GM19455 (cell line): ENCODE data around the gene C1QTNF4.
"Not testable (repeated sequence)": the region's sequence is repeated elsewhere in the genome, so short reads cannot be mapped to it uniquely, and the experiment has no call there.

ENCODE experiments used
- ATAC-seq: cut with Tn5 transposase; IDR thresholded peaks from one replicate; pipeline ENCODE4 v1.9.1; 2021; ENCODE audit not compliant: unreplicated experiment

The C1QTNF4 gene

DNA sequence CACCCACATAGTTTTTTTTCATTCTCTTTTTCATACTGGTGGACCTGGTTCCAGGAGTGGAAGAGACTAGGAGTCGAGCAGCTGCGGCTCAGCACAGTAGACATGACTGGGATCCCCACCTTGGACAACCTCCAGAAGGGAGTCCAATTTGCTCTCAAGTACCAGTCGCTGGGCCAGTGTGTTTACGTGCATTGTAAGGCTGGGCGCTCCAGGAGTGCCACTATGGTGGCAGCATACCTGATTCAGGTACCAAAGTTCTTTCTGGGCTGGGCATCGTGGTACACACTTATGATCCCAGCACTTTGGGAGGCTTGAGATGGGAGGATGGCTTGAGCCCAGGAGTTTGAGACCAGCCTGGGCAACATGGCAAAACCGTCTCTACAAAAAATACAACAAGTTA is 24.6 kb downstream of the C1QTNF4 start:
- ATAC-seq = no peak

DNA sequence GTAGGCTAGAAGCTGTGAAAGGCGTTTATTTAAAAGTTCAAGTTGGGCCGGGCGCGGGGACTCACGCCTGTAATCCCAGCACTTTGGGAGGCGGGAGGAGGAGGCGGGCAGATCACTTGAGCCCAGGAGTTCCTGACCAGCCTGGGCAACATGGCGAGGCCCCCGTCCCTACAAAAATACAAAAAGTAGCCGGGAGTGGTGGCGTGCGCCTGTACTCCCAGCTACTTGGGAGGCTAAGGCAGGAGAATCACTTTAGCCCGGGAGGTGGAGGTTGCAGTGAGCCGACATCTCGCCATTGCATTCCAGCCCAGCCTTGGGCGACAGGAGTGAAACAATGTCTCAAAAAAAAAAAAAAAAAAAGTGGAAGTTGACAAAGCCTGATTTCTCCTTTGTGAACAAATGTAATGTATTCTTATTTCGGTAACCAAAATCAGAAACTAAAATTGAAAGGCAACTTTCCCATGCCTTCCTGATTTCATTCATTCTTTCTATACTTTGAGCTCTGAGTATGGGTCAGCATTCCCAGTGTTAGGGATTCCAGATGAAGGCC is 28.0 kb downstream of the C1QTNF4 start:
- ATAC-seq = no peak

DNA sequence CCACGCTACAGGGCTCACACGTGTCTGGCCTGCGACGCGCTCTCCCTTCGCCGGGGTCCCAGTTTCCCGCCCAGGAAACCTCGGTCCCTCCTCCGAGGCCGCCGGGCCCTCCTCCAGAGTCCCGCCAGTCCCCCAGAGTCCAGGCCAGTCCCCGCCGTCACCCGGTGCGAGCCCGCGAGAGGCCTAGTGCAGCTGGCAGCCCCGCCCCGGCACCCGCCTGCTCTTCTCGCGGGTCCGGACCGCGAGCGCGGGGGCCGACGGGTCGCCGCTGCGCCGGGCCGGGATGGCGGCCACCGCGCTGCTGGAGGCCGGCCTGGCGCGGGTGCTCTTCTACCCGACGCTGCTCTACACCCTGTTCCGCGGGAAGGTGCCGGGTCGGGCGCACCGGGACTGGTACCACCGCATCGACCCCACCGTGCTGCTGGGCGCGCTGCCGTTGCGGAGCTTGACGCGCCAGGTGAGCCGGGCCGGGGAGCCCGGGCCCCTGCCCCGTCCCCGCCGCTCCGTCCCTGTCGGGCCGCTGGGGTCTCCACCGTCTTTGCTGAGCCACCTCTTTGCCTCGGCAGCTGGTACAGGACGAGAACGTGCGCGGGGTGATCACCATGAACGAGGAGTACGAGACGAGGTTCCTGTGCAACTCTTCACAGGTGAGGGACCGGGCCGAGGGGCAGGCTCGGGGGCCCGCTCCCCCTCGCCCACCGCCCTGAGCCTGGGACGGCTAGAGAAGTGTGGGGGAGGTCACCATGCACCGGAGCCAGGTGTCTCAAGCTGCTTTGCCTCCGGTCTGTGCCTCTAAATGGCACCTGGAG is 28.7 kb downstream of the C1QTNF4 start, which contains the start of gene PTPMT1:
Gene PTPMT1 (plus strand): TSS at position 260 of the 809 bp plus-strand sequence. CDS start 24 bp downstream, at position 284.
- ATAC-seq = peak; percentile 89

DNA sequence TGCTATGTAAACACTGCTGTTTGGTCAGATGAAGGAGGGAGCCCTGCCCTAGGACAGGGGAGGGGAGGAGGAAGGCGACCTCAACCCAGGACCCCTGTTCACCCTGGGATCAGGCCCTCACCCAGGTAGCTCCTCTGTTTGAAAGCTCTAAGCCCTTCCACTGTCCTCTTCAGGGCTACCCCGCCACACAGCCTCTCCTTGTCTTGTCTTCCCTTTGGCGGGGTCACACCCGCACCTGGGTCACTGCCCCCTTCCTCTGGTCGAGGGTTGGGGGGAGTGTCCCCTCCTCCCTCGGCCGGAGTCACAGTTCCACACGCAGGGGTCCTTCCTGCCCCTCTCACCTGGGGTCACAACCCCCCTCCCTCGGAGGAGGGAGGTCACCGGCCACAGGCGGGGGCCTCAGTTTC is 29.3 kb downstream of the C1QTNF4 start:
- ATAC-seq = no peak

DNA sequence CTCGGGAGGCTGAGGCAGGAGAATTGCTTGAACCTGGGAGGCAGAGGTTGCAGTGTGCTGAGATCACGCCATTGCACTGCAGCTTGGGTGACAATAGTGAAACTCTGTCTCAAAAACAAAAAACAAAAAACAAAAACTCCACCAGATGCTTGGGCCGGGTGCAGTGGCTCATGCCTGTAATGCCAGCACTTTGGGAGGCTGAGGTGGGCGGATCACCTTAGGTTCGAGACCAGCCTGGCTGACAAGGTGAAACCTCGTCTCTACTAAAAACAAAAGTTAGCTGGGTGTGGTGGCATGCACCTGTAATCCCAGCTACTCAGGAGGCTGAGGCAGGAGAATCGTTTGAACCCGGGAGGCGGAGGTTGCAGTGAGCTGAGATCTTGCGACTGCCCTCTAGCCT is 29.8 kb downstream of the C1QTNF4 start:
- ATAC-seq = not testable (repeated sequence)

DNA sequence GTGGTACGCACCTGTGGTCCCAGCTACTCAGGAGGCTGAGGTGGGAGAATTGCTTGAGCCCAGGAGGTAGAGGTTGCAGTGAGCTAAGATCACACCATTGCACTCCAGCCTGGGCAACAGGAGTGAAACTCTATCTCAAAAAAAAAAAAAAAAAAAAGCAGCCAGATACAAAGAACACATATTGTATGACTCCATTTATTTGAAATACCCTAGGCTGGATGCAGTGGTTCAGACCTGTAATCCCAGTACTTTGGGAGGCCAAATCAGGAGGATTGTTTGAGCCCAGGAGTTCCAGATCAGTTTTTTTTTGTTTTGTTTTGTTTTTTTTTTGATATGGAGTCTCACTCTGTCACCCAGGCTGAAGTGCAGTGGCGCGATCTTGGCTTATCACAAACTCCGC is 31.8 kb downstream of the C1QTNF4 start:
- ATAC-seq = not testable (repeated sequence)

DNA sequence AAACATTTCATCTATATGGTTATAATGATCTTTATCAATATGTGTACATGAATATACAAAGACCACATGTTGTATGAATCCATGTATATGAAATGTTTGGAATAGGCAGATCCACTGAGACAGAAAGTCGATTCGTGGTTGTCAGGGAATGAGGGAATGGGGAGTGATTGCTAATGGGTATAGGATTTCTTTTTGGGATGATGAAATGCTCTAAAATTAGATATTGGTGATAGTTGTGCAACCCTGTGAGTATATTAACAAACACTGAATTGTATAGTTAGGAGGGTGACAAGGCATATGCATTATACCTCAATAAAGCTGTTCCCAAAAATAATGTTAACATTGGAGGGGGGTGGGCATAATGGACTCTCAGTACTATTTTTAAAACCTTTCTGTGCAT is 33.8 kb downstream of the C1QTNF4 start:
- no peak for ATAC-seq

DNA sequence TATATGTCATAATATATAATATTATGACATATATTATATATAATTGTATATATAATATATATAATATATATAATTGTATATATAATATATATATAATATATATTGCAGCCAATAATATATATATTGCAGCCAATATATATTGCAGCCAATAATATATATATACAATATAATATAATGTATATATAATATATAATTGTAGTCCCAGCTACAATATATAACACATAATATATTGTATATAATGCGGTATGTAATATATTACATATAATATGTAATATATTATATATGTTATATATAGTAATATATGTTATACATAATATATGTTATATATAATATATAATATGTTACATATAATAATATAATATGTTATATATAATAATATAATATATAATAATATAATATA is 35.5 kb downstream of the C1QTNF4 start:
- no peak for ATAC-seq

DNA sequence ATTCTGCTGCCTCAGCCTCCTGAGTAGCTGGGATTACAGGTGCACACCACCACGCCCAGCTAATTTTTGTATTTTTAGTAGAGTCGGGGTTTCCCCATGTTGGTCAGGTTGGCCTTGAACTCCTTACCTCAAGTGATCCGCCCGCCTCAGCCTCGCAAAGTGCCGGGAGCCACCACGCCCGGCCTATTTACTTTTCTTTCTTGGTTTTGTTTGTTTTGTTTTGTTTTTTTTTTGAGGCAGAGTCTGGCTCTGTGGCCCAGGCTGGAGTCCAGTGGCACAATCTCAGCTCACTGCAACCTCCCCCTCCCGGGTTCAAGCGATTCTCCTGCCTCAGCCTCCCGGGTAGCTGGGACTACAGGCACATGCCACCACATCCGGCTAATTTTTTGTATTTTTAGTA is 37.2 kb downstream of the C1QTNF4 start:
- not testable (repeated sequence) for ATAC-seq

DNA sequence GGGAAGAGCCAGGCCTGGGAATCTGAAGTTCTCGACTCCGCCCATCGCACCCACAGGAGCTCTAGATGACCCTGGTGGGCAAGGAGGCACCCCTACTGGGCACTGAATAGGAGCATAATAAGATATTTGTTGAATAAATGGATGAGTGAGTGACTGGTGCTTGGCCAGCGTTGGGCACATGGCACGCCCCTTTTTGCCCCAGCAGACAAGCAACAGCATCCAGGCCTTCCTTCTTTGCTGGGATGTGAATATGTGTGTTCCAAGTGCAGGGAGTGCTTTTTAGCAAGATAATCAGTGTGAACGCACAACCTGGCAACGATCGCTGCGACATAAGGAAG is 40.8 kb downstream of the C1QTNF4 start:
- peak; percentile 34 for ATAC-seq

DNA sequence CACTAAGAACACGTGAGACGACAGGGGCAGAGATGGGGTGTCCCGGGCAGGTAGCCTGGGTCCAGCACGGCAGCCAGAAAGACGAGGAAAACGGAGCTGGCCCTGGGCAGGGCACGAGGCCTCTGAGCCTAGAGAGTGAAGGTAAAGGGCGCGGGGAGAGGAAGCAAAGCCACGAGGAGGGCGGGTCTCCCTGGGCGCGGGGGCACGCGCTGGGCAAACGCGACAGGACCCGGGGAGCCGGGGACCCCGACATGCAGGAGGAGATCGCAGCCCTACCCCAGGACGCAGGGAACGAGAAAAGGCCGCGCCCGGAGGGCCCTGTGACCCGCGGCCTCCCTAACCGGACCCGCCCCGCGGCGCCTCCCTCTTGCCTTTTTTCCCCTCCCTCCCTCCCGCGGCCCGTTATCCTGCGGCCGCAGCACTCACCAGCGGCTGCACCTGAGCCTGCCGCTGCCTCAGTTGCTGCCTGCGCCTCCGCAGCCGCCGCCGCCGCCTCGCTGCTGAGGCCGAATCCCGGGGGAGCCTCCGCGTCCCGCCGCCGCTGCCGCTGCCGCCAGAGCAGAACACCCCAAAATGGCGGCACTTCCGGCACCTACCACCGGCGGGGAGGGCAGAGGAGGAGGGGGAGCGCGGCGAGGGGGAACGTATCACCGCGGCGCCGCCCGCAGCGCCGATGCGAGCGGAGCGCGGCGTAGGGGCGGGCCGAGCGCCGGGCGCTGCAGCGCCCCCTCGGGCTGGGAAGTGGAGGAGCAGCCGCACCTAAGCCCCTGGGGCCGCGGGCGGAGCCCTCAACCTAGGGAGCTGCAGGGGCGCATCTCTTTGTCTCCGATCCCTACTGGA is 41.4 kb downstream of the C1QTNF4 start, which contains the start of gene CELF1:
Gene CELF1 (minus strand): TSS at position 567 of the 840 bp plus-strand sequence. CDS start 53,609 bp downstream, outside the sequence.
- ATAC-seq = peak; percentile 84

DNA sequence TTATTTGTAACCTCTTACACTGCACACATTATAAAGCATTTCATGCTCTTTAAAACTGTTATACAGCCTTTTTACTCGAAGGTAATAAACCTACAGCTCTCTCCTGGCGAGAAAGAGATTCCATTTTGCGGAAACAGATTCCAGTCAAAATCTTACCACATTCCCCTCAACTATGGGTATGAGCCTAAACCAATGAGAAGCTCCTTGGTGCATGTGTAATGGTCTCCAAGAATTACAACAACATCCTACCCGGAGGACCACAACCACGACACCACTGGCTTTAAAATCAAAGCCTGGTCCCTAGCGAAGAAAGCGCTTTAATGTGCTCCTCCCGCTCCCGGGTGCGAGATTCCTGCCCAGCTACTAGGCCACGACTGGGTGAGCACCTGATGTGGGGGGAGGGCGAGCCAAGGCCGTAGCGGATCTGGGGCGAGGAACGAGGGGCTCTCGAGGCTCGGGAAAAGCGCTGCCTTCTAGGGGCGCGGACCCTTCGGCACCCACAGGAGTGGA is 42.1 kb downstream of the C1QTNF4 start:
- no peak for ATAC-seq

DNA sequence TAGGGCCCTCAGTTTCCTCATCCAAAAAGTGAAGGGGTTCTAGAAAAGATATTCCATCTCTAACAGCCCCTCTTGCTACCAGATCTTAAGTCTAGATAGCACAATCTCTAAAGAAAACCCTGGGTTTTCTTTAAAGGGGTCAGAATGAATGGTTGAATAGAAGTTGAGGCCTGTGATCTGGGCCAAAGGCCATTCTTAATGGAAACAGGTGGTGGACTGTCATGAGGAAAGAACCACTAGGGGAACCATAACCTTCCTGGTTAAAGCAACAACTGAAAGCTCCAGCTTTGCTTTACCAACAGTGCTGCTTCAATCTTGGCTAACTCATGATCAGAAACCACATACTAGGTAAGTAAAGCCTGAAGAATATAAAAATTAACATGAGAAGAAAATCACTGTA is 43.1 kb downstream of the C1QTNF4 start:
- no peak for ATAC-seq

DNA sequence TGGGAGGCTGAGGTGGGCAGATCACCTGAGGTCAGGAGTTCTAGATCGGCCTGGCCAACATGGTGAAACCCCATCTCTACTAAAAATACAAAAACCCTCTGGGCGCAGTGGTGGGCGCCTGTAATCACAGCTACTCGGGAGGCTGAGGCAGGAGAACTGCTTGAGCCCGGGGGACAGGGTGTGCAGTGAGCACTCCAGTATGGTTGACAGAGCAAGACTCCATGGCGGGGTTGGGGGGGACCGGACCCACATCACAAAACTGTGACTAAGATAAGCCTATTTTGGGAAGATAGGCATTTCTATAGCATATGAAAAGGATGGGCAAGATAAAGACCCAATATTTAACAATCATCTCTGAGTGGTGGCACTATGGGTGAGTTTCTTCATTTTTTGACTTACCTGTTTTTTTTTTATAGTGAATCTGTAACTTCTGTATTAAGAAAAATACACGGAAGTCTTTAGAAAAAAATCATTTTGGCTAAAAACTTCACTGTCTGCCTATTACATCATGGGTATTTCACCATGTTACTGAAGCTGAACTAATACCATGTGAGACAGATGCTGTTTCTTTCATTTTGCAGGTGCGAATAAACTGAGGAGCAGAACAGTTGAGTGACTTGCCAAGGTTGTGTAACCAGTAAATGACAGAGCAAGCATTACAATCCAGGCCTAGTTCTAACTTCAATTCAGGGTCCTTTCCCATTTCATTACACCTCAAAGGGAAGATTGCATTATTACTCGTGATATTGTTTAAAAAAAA is 43.7 kb downstream of the C1QTNF4 start:
- no peak for ATAC-seq

DNA sequence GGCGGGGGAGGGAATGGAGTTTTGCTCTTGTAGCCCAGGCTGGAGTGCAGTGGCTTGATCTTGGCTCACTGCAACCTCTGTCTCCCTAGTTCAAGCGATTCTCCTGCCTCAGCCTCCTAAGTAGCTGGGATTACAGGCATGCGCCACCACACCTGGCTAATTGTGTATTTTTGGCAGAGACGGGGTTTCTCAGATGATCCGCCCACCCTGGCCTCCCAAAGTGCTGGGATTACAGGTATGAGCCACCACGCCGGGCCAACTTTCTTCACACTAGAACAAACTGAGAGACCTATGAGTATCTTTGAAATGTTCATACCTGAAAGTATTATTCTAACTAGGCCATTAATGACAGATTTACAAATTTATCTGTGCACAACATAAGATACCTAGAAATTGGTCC is 47.9 kb downstream of the C1QTNF4 start:
- ATAC-seq = not testable (repeated sequence)

DNA sequence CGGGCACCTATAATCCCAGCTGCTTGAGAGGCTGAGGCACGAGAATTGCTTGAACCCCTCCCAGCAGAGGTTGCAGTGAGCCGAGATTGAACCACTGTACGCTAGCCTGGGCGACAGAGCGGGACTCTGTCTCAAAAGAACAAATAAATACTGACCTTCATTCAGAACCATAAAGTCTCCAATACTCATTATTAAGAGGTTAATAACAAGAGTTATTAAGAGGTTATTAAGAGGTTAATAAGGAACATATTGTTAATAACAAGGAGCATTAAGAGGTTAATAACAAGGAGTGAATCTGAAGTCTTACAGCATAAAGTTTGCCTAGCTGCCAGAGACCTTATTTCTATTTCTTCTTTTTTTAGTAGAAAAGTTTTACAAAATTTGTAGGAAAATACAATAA is 48.9 kb downstream of the C1QTNF4 start:
- ATAC-seq = no peak

DNA sequence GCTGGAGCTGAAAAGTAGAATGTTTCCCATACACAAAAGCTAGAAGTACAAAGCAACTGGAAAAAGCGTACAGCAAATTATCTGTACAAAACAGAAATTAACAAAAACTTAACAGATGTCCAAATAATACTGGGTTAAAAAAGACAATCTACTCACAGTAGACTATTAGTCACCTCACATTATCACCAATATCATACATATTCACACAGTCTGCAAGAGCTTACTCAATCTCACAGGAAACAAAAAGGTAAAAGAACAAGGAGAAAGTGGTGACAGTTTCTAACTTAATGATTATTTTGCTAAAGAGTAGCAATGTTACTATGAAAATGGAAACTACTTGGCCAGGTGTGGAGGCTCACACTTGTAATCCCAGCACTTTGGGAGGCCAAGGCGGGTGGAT is 53.1 kb downstream of the C1QTNF4 start:
- no peak for ATAC-seq

DNA sequence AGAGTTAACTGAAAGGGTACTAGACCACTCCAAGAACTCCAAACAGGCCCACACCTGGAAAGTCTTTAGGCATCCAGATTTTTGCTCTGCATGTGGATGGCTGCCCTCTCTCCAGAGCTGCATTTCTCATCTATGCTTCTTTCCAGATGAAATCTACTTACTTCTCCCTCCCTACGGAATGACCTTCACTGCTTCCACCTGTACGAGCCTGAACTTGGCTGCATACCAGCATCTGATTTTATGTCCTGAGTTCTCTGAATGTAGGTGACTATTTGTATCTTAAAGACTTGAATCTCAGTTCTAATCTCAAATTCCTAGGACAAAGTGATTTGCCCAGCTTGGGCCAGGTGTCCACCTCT is 54.6 kb downstream of the C1QTNF4 start:
- ATAC-seq = no peak
